H1 (cell line): ENCODE data around the gene ODAD3. TPM values are rescaled to one million over a fixed set of nuclear protein-coding genes. Genes with fewer than 3 reads are reported as not detected.

ENCODE experiments used
- CTCF ChIA-PET: fragments of 300-600 bp; sonication (Branson Sonifier 250); formaldehyde crosslinking; loops from one replicate; lab custom pipeline; 2021; ENCODE audit not compliant: partially characterized antibody; lab: Charles Lee
- POLR2A ChIA-PET: fragments of 300-600 bp; sonication (Branson Sonifier 250); formaldehyde crosslinking; loops from one replicate; lab custom pipeline; 2021; ENCODE audit warnings: inconsistent platforms; ENCODE audit not compliant: partially characterized antibody; lab: Charles Lee
- DNase-seq, 2 experiments: peaks; one replicate each; pipeline versions ENCODE4 v3.0.0 to v3.0.0-alpha.2; 2010 to 2022; ENCODE audit warnings: low spot score in 2 of 2, low read depth in 1 of 2, mixed read lengths in 1 of 2
- FAIRE-seq: peaks from 2 replicates; lab custom pipeline; 2011; peaks lifted over from hg19 to GRCh38; lab: Jason Lieb, UNC
- H2AFZ ChIP-seq: 2 replicates; pipeline ENCODE4 v1.8.1; 2012; ENCODE audit warnings: low read length, inconsistent platforms
- H2AK5ac ChIP-seq: 2 replicates; pipeline ENCODE4 v1.6.1; 2013; ENCODE audit warnings: low read depth, low read length
- H2BK120ac ChIP-seq: replicated peaks from 2 replicates; pipeline ENCODE3; 2013; ENCODE audit warnings: low read depth, low read length, inconsistent platforms
- H2BK12ac ChIP-seq: 2 replicates; pipeline ENCODE4 v1.6.1; 2013; ENCODE audit warnings: low read depth, low read length
- H2BK15ac ChIP-seq: 2 replicates; pipeline ENCODE4 v1.6.1; 2013; ENCODE audit warnings: low read length
- H2BK20ac ChIP-seq: 2 replicates; pipeline ENCODE4 v1.6.1; 2013; ENCODE audit warnings: low read length
- H2BK5ac ChIP-seq: 2 replicates; pipeline ENCODE4 v1.6.1; 2013; ENCODE audit warnings: low read depth, low read length
- H3K14ac ChIP-seq: 2 replicates; pipeline ENCODE4 v1.6.1; 2013; ENCODE audit warnings: inconsistent platforms; ENCODE audit not compliant: insufficient read length
- H3K18ac ChIP-seq: 2 replicates; pipeline ENCODE4 v1.6.1; 2013; ENCODE audit warnings: low read length; ENCODE audit errors: extremely low read depth
- H3K23ac ChIP-seq: 2 replicates; pipeline ENCODE4 v1.6.1; 2013; ENCODE audit warnings: inconsistent platforms; ENCODE audit not compliant: insufficient read length
- H3K23me2 ChIP-seq: 2 replicates; pipeline ENCODE4 v1.6.1; 2013; ENCODE audit warnings: low read depth, low read length
- H3K27ac ChIP-seq: 2 replicates; pipeline ENCODE4 v1.6.1; 2011; ENCODE audit warnings: low read depth, low read length, inconsistent platforms
- H3K27me3 ChIP-seq, 4 experiments: replicated peaks in 1 of 4; 1 replicate in 1 of 4; 2 replicates in 3 of 4; pipeline versions ENCODE4 v1.6.1 to v1.8.1; 2011 to 2013; ENCODE audit warnings: low read length in 3 of 4, mild to moderate bottlenecking in 3 of 4, inconsistent platforms in 2 of 4, mixed read lengths in 2 of 4, moderate library complexity in 1 of 4; ENCODE audit not compliant: control insufficient read depth in 3 of 4, insufficient read depth in 3 of 4; ENCODE audit errors: extremely low read depth in 1 of 4
- H3K36me3 ChIP-seq, 4 experiments: 2 replicates each; pipeline versions ENCODE4 v1.6.1 to v1.8.1; 2011 to 2013; ENCODE audit warnings: mild to moderate bottlenecking in 4 of 4, low read length in 3 of 4, moderate library complexity in 2 of 4, control low read depth in 1 of 4, inconsistent platforms in 1 of 4; ENCODE audit not compliant: insufficient read depth in 4 of 4, control insufficient read depth in 2 of 4
- H3K4ac ChIP-seq: replicated peaks from 2 replicates; pipeline ENCODE3; 2013; ENCODE audit warnings: low read length, low read depth, mixed read lengths, inconsistent platforms; ENCODE audit not compliant: insufficient read length
- H3K4me1 ChIP-seq, 4 experiments: replicated peaks in 1 of 4; 1 replicate in 1 of 4; 2 replicates in 3 of 4; pipeline versions ENCODE4 v1.6.1 to v1.8.1; 2011 to 2013; ENCODE audit warnings: low read length in 3 of 4, inconsistent platforms in 2 of 4, mixed read lengths in 1 of 4; ENCODE audit not compliant: insufficient read depth in 4 of 4, control insufficient read depth in 3 of 4
- H3K4me2 ChIP-seq, 2 experiments: 2 replicates each; pipeline versions ENCODE4 v1.6.1 to v1.8.1; 2011 to 2013; ENCODE audit warnings: low read depth in 2 of 2, low read length in 2 of 2, control low read depth in 1 of 2, inconsistent platforms in 1 of 2, mild to moderate bottlenecking in 1 of 2; ENCODE audit not compliant: insufficient read depth in 1 of 2
- H3K4me3 ChIP-seq, 4 experiments: fragments of 200-600, 300-600 bp in 1 of 4; sonication (generic), shearing (Covaris generic), sonication (Bioruptor Twin) in 1 of 4; 2 replicates each; pipeline versions ENCODE4 v1.5.1 to v1.8.1; 2011 to 2016; ENCODE audit warnings: low read length in 4 of 4, low read depth in 3 of 4, control low read depth in 2 of 4, inconsistent platforms in 2 of 4, mild to moderate bottlenecking in 2 of 4, mixed read lengths in 1 of 4, moderate library complexity in 1 of 4; ENCODE audit not compliant: insufficient read depth in 2 of 4; ENCODE audit errors: extremely low read depth in 1 of 4
- H3K56ac ChIP-seq: replicated peaks from 2 replicates; pipeline ENCODE3; 2013; ENCODE audit warnings: low read depth, mild to moderate bottlenecking, mixed read lengths, low read length, inconsistent platforms; ENCODE audit not compliant: insufficient read length
- H3K79me1 ChIP-seq: 2 replicates; pipeline ENCODE4 v1.6.1; 2013; ENCODE audit warnings: low read depth, low read length, control low read depth
- H3K79me2 ChIP-seq, 2 experiments: 2 replicates each; pipeline versions ENCODE4 v1.6.1 to v1.8.1; 2012 to 2013; ENCODE audit warnings: low read length in 2 of 2, mild to moderate bottlenecking in 2 of 2, inconsistent platforms in 1 of 2; ENCODE audit not compliant: insufficient read depth in 2 of 2, control insufficient read depth in 1 of 2
- H3K9ac ChIP-seq, 4 experiments: replicated peaks in 1 of 4; 1 replicate in 1 of 4; 2 replicates in 3 of 4; pipeline versions ENCODE4 v1.6.1 to v1.8.1; 2011 to 2013; ENCODE audit warnings: low read depth in 3 of 4, low read length in 3 of 4, control low read depth in 2 of 4, mild to moderate bottlenecking in 2 of 4, moderate library complexity in 2 of 4, inconsistent platforms in 1 of 4; ENCODE audit errors: extremely low read depth in 1 of 4
- H3K9me3 ChIP-seq, 2 experiments: 2 replicates each; pipeline versions ENCODE4 v1.6.1 to v1.8.1; 2012 to 2013; ENCODE audit warnings: mild to moderate bottlenecking in 2 of 2, moderate library complexity in 2 of 2, control low read depth in 1 of 2, inconsistent platforms in 1 of 2, low read depth in 1 of 2, low read length in 1 of 2, mixed read lengths in 1 of 2; ENCODE audit not compliant: insufficient read depth in 2 of 2
- H4K20me1 ChIP-seq, 2 experiments: replicated peaks in 1 of 2; 2 replicates each; pipeline versions ENCODE3 to v1.8.1; 2011 to 2013; ENCODE audit warnings: inconsistent platforms in 2 of 2, low read length in 2 of 2, mild to moderate bottlenecking in 1 of 2; ENCODE audit not compliant: insufficient read depth in 2 of 2, control insufficient read depth in 1 of 2
- H4K5ac ChIP-seq: 2 replicates; pipeline ENCODE4 v1.6.1; 2013; ENCODE audit warnings: low read length, low read depth, mixed read lengths, inconsistent platforms; ENCODE audit not compliant: insufficient read length
- H4K8ac ChIP-seq: 2 replicates; pipeline ENCODE4 v1.8.0; 2013; ENCODE audit warnings: mild to moderate bottlenecking, moderate library complexity, low read length, inconsistent platforms; ENCODE audit not compliant: insufficient read depth; ENCODE audit errors: extremely low read depth
- H4K91ac ChIP-seq: replicated peaks from 2 replicates; pipeline ENCODE3; 2013; ENCODE audit warnings: low read length, mixed read lengths, inconsistent platforms; ENCODE audit not compliant: insufficient read length
- ATF3 ChIP-seq: IDR thresholded peaks from 2 replicates; pipeline ENCODE4 v1.6.1; 2011; ENCODE audit warnings: low read depth, mild to moderate bottlenecking, low read length; ENCODE audit not compliant: insufficient read depth
- CBX8 ChIP-seq: fragments of 300-800, 300-1000 bp; sonication (generic); IDR thresholded peaks from 2 replicates; pipeline ENCODE4 v1.7.1; 2016; ENCODE audit warnings: low read depth, low read length, borderline replicate concordance
- EZH2 ChIP-seq: fragments of 200-600 bp; sonication (generic); IDR thresholded peaks from 2 replicates; pipeline ENCODE4 v1.7.1; 2012; ENCODE audit warnings: low read depth, mild to moderate bottlenecking, moderate library complexity, low read length, inconsistent platforms; ENCODE audit not compliant: severe bottlenecking
- NANOG ChIP-seq: IDR thresholded peaks from 2 replicates; pipeline ENCODE4 v1.6.1; 2011; ENCODE audit warnings: low read length, low read depth, mild to moderate bottlenecking, inconsistent platforms; ENCODE audit not compliant: insufficient read depth, poor library complexity, severe bottlenecking
- POLR2AphosphoS5 ChIP-seq: IDR thresholded peaks from 2 replicates; pipeline ENCODE4 v1.6.1; 2011; ENCODE audit warnings: low read depth, low read length
- SRF ChIP-seq: IDR thresholded peaks from 2 replicates; pipeline ENCODE4 v1.6.1; 2011; ENCODE audit warnings: mild to moderate bottlenecking, low read depth, low read length, moderate library complexity
- TAF1 ChIP-seq: IDR thresholded peaks from 2 replicates; pipeline ENCODE4 v1.6.1; 2011; ENCODE audit warnings: mild to moderate bottlenecking, low read depth, low read length
- TCF12 ChIP-seq: IDR thresholded peaks from 2 replicates; pipeline ENCODE4 v1.6.1; 2011; ENCODE audit warnings: low read depth, mild to moderate bottlenecking, low read length
- WGBS, 2 experiments: shearing (Covaris generic) in 1 of 2; methylation state at CpG; one replicate each; pipeline versions ENCODE4 v1.1.6 to v1.1.7; 2013 to 2015; ENCODE audit warnings: low lambda C conversion rate in 2 of 2, mixed read lengths in 2 of 2, inconsistent platforms in 1 of 2, low coverage in 1 of 2, missing lambda C conversion rate in 1 of 2; ENCODE audit not compliant: insufficient replicate concordance in 2 of 2, insufficient coverage in 1 of 2, insufficient read length in 1 of 2; ENCODE audit errors: extremely low coverage in 1 of 2, missing lambda C conversion rate in 1 of 2; 5-methylcytosine and 5-hydroxymethylcytosine counted together
- polyA plus RNA-seq, 7 experiments: library from polyadenylated mRNA; depleted of rRNA in 3 of 7; stranded (reverse) in 5 of 7; unstranded in 2 of 7; fragments of >200 nt in 5 of 7; fragments of 200-250 nt in 2 of 7; gene quantifications; 1 replicate in 5 of 7; 2 replicates in 1 of 7; 4 replicates in 1 of 7; pipeline versions ENCODE4 v1.2.1 to v1.2.3, GENCODE V29; 2011 to 2013; ENCODE audit warnings: missing spikeins in 2 of 7, mixed read lengths in 2 of 7
- total RNA-seq: library from RNA; stranded (reverse); fragmentation: NEBNext Ultra II Directional; extraction: Animal tissue kit (Norgen Biotek cat#: 25700); gene quantifications from 2 replicates; pipeline ENCODE4 v1.2.1, GENCODE V29; 2021

The ODAD3 gene
- total and polyA plus RNA-seq, 2 of the 8 experiments (the other 6 are each of a cell fraction or from before 2014, with no cell fraction given), result 2.1 to 2.2 TPM

GRCh38 chr19:11400798-11401197 lies 34.1 kb downstream of the ODAD3 start:
- H3K4me3 ChIP-seq, result no peak overlapping the region
- H3K79me2 ChIP-seq, result no peaks in the 10 kb centered on the region
- peaks cover 0 to 28% (median 11%) of the 10 kb centered on the region in 4 experiments; a peak in 6 of 8 replicates for H3K36me3 ChIP-seq
- peaks cover 0 to under 1% (median 0%) of the 10 kb centered on the region in 4 experiments; a peak in 2 of 7 replicates for H3K4me1 ChIP-seq
- no peak overlapping the region for H2AK5ac ChIP-seq
- CTCF ChIA-PET, result interaction anchor here (0.6 to 3.5 kb wide), 4 partner anchors 17 to 1271 kb away, joined by 3 to 11 read pairs (median 6); partner anchors contain the start of gene EPOR
- H2BK5ac ChIP-seq, result no peak overlapping the region
- no peaks in the 10 kb centered on the region for H3K23me2 ChIP-seq
- no peak overlapping the region for H4K8ac ChIP-seq
- H4K20me1 ChIP-seq, result no peaks in the 10 kb centered on the region
- H3K9me3 ChIP-seq, result no peaks in the 10 kb centered on the region
- H3K23ac ChIP-seq, result no peak overlapping the region
- H4K91ac ChIP-seq, result no peak overlapping the region
- H2BK20ac ChIP-seq, result no peak overlapping the region
- no peak overlapping the region for H4K5ac ChIP-seq
- H3K9ac ChIP-seq, result no peak overlapping the region
- H3K27ac ChIP-seq, result no peak overlapping the region
- 92% methylated on average over 1 of the region's 1 CpG; no CpG with 5 or more reads in 1 of the 2 experiments for WGBS, 2 experiments
- no peak overlapping the region for H3K4me2 ChIP-seq
- POLR2A ChIA-PET, result interaction anchor here (2.0 to 3.2 kb wide), 3 partner anchors 10 to 19 kb away, joined by 5 to 11 read pairs (median 6); partner anchors contain the start of gene EPOR
- no peak overlapping the region for H2BK120ac ChIP-seq
- no peak overlapping the region for H3K4ac ChIP-seq
- no peak overlapping the region for H2BK15ac ChIP-seq
- H2BK12ac ChIP-seq, result no peak overlapping the region
- H3K56ac ChIP-seq, result no peak overlapping the region
- DNase-seq (no peak), FAIRE-seq (no peak)
- no peak overlapping the region for H3K14ac ChIP-seq
- H3K27me3 ChIP-seq, result no peaks in the 10 kb centered on the region
- no peaks in the 10 kb centered on the region for H3K79me1 ChIP-seq
- no peak overlapping the region for H3K18ac ChIP-seq
- no peak overlapping the region for H2AFZ ChIP-seq
- no peak for TF ChIP-seq EZH2
- no peak for TF ChIP-seq ATF3
- no peak for TF ChIP-seq TCF12
- no peak for TF ChIP-seq NANOG
- no peak for TF ChIP-seq CBX8
- TF ChIP-seq TAF1, result no peak
- no peak for TF ChIP-seq POLR2AphosphoS5
- TF ChIP-seq SRF, result no peak
